Ammon's horn (tissue), 1 donor: ENCODE measurements around the gene ZNF629.

Experiments used
- DNase-seq: peaks from one replicate; pipeline ENCODE4 v3.0.0-alpha.2; 2016; ENCODE audit warnings: low spot score

Gene ZNF629

DNA sequence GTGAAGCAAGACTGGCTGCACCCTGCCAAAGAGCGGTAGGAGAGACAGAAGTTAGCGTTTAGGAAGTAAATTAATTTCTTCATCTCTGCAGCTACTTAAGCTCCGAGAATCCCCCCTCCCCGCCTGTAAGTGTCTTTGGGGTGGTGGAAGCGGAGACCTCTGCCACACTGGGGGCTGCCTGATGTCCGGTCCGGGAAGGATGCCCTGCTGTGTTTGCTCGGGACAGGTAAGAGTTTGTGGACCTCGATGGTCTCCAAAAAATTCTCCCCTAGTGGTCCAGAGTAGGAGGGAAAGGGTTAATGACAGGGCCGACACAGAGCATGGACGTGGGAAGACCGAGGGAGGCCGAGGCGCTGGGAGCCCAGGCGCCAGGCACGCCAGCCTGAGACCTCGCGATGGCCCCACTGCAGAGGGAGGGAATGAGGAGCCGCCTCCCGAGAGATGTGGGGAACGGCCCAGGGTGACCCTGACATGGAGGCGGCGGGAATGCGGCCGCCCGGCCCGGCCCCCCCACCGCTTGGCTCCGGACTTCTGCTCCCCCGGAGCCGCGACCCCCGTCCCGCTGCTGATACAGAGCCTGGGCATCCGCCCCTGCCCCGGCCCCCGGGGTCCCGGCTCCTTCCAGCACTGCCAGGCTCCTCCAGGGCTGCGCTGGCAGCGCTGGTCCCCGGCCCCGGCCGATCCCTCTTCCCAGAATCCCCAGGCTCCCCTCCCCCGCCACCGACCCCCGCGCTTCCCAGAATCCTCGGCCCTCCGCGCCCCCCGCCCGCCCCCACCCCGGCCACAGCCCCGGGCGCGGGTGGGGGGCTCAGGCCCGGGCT is 680 bp downstream of the ZNF629 start:
- DNase-seq, result no peak

DNA sequence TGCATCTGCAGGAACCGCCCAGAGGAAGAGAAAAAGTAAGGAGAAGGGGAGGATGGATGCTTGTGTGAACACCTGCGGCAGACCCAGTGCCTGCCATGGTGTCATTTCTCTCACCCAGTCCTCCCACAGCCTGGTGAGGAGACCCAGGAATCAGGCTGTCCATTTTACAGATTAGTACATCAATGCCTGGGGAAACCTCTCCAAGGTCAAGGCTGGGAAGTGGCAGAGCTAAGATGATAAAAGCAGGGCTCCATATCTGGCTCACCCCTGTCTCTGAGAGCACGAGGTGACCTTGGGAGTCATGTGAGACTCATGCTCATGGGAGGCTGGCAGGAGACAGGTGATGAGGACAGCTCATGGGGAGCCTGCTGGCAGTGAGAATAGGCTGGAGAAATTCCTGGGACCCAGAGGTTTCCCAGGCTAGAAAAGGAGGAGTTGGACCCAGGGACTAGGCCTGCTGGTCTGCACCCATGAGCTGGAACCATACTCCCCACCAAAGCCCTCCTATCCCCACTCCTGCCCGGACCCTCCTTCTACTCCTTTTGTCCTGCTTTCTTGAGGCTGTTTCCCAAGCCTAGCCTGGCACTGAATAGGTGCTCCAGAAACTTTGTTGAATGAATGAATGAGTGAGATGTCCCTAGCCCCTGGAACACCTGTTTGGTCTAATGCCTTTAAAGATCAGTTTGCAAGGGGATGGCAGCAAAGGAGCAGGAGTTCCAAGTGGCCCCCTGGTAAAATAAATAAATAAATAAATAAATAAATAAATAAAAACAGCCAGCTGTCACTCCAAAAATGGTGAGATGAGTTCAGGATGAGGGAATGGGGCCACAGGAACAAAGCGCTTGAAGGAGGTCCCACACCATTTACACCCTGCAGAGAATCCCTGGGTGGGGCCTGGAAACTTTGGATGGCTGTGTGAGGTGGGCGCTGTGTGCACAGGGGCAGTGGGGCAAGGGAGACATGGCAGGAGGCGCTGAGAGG is 1.6 kb downstream of the ZNF629 start:
- no peak for DNase-seq

DNA sequence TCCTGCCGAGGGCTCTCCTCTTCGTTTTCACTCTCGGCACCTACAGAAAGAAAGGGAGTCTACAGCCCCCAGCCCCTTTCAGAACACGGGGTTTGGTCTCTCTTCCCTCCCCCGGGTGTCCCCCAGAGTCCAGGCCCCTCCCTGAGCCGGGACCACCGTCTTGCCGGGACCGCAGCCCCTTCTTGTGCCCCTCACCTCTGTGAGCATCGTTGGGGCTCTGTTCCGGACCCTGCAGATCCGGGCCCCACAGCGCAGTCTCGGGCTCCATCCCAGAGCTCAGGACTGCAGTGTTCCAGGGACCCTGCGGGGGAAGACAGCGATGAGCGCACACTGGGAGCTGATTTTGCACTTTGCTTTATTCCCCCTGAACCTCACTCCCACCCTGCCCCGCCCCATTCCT is 2.8 kb downstream of the ZNF629 start:
- DNase-seq, result no peak

DNA sequence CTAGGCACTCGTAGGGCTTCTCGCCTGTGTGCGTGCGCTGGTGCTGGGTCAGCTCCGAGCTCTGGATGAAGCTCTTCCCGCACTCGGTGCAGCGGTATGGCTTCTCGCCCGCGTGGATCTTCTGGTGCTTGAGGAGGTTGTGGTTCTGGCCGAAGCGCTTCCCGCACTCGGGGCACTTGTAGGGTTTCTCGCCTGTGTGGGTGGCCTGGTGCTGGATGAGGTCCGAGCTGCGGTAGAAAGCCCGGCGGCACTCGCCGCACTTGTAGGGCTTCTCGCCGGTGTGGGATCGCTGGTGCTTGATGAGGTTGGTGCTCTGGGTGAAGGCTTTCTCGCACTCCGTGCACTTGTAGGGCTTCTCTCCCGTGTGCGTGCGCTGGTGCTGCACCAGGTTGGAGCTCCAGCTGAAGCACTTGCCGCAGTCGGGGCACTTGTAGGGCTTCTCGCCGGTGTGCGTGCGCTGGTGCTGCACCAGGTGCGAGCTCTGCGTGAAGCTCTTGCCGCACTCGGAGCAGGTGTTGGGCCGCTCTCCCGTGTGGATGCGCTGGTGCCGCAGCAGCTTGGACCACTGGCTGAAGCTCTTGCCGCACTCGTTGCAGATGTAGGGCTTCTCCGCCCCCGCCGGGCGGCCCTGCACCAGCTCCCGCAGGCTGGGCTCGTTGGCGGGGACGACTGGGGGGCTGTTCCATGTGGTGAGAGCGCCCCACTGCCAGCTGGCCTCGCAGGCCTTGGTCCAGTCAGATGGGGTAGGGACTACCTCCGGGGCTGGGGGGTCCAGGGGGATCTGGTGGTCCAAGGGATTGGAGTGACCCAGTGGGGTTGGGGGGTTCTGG is 3.5 kb downstream of the ZNF629 start:
- DNase-seq, result no peak

DNA sequence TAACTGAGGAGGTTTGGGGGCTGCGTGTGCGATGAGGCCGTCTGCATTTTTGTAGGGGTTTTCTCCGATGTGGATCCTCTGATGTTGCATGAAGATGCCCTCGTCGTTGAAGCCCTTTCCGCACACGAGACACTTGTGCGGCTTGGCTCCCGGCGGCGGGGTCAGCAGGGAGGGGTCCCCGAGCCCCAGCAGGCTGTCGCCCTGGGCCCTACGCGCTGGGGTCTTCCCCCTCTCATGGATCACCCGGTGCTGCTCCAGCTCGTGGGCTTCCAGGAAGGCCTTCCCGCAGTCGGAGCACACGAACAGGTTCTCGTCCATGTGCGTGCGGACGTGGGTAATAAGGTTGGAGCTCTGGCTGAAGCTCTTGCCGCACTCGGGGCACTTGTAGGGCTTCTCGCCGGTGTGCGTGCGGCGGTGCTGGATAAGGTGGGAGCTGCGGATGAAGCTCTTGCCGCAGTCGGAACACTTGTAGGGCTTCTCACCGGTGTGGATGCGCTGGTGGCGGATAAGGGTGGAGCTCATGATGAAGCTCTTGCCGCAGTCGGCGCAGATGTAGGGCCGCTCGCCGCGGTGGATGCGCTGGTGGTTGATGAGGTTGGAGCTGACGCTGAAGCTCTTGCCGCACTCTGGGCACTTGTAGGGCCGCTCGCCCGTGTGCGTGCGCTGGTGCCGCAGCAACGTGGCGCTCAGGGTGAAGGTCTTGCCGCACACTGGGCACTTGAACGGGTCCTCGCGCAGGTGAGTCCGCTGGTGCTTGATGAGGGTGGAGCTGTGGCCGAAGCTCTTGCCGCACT is 4.3 kb downstream of the ZNF629 start:
- no peak for DNase-seq

DNA sequence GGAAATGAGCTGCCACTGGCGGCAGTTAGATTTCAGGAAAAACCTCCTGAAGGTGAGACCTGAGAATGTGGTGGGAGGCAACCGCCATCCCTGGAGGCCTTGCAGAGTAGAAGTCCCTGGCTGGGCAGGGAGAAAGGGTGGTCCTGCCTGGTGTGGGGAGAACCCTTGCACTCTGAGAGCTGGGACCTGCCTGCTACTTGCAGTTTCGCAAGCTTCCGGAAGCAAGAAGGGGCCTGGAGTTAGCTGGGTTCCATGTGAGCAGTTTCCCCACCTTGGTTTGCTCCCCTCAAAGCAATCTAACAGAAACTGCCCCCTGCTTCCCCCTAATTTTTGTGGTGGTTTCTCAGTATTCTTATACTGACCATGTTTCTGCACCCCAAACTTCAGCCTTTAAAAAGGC is 6.5 kb downstream of the ZNF629 start:
- DNase-seq, result no peak

DNA sequence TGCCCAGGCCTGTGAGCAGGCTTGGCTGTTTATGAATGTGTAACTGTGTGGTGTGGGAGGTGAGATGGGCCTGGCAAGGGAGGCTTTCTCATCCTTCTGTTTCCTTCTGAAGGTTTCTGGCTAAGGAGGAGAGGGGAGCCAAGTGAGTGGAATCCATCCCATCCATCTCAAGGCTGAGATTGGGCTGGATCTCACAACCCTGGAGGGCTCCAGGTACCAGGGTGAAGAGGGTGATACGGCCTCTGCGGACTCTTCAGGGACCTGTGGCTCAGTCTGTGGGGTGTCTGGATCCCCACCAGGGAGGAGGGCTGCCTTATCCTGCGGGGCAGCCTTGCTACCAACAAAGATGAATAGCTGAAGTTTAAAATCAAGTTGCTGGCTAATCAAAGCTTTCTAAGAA is 7.0 kb downstream of the ZNF629 start:
- DNase-seq, result no peak

DNA sequence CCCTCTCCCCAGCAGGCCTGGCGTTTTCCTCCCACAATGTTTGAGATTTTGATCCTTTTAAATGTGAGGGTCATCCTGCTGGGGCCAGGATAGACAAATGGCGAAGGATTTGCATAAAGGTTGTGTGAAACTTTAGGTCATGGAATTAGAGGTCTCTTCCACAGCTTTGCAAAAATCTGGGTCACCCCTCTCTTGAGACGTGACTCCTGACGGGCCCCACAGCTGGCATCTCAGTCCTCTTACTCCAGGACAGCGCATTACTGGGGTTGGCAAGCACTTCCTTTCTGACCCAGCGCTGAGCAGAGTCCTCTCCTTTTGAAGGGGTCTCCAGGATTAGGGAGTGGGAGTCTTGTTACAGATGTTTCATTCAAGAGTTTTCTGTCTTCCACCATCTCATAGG is 7.4 kb downstream of the ZNF629 start:
- DNase-seq, result no peak

DNA sequence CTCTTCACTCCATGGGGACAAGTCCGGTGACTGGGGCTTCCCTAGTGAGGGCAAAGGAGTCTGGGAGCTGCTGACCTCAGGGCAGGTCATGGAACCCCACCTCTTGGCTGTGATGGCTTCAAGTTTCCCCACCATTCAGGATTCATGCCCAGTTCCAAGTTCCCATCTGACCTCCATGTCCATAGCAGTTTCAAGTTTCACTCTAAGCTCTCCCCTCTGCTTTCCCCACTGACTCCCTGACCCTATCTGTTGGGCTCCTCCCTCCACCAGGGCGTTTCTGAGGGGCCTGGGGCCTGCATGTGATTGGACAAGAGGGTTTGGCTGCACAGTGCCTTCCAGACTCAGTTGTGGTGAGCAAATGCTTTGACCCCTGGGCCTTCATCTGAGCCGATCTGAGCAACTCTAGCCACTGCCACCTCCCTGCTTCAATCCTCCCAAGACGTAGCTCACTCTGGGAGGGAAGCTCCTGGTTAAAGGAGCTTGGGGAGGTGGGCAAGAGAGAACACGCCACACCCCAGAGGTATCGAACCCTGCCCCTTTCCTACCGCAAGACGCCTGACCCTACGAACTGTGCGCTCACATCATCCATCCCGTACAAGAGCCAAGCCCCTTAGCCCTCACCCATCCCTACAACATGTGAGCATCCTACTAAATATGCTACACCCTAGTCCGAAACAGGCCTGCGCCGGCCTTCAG is 8.3 kb downstream of the ZNF629 start:
- no peak for DNase-seq

DNA sequence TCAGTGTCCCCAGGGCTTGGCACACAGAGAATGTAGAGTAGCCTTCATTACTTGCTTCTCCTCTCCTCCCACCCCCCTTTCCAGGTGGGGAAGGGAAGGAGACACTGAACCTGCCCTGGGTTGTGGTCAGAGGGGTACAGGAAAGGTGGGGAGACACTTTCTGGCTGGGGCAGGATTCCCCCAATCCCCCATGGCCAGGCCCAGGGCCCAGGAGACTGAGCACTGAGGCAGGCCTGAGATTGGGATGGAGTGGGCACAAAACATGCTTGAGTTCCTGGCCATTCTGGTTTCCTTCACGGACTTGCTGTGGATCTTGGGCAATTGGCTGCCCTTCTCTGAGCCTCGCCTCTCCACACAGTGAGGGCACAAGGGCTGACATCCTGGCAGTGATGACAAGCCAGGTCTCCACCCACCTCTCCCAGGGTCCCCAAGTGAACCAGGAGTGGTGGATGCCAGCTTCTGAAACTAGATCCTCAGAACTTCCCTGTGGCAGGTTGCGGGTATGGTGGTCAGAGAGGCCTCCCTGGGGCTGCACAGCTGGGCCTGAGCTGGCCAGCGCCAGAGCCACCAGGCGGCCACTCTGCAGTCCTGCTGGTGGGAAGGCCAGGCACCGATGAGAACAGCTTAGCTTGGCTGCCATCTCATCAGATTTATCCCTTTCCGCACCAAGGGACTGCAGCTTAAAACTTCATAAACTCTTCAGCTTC is 9.3 kb downstream of the ZNF629 start:
- DNase-seq, result no peak

DNA sequence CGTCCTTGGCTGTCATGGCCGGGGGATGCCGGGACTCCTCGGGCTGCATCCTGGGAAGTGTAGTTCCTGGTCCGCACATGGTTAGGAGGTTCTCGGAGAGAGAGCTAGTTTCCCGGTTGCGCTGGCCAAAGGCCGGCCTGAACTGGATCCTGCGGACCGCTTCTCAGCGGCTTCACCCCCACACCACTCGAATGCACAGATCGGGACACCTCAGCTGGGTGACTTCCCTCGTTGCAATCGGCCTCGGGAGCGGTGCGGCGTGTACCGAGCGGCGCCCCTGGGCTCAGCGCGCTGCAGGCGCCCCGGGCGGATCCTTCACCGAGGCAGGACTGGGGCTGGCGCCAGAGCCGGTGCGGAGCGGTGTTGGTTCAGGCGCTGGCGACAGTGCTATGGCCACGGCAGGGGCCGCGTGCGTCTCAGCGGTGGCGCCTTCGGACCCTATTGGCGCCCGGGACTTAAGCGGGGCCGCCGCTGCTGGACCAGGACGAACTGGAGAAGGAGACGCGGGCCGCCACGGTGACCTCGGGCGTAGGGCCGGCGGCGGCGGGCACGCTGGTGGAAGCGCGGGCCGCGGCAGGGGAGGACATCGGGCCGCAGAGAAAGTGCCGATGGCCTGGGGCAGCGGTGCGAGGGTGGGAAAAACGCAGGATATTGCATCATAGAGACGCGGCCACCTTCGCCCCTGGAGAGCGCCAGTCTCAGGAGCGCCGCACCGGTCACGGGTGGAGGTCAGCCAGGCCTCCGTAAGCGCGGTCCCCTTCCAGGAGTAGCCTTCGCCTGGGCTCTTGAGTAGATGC is 11.4 kb downstream of the ZNF629 start:
- DNase-seq, result peak; percentile 90

DNA sequence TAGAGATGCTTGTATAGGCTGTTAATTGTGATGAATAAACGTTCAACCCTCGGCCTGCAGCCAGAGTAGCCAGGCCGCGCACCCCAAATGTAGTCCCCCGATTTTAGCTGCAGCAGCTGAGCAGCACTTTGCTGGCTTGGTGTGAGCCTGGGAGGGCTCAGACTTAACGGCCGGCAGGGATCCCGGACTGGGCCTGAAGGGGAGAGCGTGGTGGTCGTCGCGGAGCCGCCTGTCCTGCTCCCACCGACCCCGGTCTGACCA is 11.9 kb downstream of the ZNF629 start:
- no peak for DNase-seq

DNA sequence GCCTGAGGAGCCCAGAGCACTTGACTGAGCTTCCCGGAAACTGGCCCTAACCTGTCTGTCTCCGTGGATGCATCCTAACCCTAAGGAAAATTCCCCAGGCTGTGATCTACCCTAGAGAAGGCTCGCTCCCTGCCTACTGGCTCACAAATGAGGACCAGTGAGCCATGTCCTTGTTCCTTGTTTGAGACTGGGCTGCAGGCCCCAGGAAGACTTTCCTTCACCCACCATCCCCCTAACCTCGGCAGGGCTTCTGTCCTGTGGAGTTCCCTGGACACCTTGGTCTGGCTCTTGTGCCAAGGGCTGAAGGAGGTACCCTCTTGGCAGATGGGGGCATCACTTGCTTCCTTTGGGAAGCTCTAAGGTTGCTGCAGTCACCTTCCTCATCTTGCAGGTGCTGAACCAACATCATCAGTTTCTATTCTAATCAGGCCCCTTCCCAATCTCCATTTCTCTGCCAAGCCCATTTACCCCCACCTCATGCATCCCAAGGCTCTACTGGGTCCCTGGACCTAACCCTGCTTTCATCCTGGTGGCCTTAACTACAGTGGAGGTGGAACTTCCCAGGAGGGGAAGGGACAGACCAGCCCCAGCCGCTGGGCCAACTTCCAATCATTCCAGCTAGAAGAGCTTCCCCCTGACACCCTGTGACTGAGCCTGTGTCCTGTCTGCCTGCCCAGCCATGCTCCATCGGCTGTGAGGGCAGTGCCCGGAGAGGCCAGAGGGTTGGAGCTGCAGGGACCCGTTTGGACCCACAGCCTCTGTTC is 12.5 kb downstream of the ZNF629 start:
- no peak for DNase-seq

DNA sequence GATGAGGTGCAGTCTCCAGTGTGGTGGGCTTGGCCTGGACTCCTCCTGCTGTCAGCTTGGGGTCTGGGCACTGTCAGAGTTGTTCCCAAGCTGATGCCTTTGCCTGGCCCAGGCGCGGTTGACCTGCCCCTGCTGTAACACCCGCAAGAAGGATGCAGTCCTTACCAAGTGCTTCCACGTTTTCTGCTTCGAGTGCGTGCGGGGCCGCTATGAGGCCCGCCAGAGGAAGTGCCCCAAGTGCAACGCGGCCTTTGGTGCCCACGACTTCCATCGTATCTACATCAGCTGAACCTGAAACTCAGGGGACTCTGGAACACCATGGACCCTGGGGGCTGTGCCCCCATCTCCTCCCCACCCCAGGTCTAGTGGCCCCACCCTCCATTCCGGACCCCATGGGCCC is 13.2 kb downstream of the ZNF629 start:
- no peak for DNase-seq

DNA sequence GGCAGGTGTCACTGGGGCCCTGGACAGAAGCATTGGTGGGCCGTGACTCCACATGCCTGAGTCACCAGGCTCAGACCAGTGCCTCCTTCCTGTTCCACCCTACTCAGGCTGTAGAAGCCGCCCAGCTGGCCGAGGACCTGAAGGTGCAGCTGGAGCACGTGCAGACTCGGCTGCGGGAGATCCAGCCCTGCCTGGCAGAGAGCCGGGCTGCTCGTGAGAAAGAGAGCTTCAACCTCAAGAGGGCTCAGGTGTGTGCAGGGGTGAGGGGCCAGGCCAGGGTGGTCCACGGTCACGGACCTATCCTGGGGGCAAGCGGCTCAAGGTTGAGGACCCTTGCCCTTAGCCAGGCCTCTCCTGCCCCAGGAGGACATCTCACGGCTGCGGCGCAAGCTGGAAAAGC is 15.3 kb downstream of the ZNF629 start:
- no peak for DNase-seq

DNA sequence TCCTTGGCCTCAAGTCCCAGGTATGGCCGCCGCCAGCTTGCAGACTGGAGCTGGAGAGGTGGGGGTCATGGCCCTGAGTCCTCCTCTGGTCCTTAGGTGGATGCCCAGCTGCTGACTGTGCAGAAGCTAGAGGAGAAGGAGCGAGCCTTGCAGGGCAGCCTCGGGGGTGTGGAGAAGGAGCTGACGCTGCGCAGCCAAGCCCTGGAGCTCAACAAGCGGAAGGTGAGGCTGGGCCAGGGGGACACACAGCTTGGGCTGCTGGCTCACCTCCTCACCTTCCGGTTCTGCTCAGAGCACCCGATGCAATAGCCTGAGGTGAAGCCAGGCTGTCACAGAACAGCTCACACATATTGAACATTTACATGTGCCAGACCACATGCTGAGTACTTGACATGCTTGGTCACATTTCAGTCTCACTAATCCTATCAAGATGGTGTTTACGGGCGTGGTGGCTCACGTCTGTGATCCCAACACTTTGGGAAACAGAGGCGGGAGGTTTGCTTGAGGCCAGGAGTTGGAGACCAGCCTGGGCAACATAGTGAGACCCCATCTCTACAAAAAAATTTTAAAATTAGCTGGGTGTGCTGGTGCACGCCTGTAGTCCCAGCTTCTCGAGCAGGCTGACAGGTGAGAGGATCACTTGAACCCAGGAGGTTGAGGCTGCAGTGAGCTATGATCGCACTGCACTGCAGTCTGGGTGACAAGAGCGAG is 17.5 kb downstream of the ZNF629 start:
- DNase-seq, result no peak

DNA sequence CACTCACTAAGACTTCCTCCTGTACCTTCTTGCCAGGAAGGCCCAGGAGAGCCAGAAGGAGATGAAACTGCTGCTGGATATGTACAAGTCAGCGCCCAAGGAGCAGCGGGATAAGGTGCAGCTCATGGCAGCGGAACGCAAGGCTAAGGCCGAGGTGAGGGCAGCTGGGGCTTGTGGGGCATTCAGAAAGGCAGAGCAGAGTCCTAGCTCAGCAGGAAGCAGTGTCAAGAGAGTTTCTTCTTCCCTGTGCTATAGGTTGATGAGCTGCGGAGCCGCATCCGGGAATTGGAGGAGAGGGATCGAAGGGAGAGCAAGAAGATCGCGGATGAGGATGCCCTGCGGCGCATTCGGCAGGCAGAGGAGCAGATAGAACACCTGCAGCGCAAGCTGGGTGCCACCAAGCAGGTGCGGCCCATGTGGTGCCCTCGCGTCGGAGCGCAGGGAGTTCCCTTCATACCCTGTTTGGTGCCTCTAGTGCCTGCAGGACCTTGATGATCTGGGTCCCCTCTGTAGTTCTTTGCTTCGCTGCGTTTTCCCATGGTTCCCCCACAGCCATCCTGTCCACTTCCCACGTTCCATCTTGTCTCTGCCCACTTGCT is 18.3 kb downstream of the ZNF629 start:
- no peak for DNase-seq
